ENCODE measurements around the gene SERGEF. TPM values are rescaled to one million over a fixed set of nuclear protein-coding genes. Genes with fewer than 3 reads are reported as not detected.
A peak's percentile ranks its signal among the peaks of the same experiment; 100 is the strongest.

SERGEF gene
- total and polyA plus RNA-seq, 2 of the 4 experiments (the other 2 are of a cell fraction): 12.2 to 18.1 TPM

DNA sequence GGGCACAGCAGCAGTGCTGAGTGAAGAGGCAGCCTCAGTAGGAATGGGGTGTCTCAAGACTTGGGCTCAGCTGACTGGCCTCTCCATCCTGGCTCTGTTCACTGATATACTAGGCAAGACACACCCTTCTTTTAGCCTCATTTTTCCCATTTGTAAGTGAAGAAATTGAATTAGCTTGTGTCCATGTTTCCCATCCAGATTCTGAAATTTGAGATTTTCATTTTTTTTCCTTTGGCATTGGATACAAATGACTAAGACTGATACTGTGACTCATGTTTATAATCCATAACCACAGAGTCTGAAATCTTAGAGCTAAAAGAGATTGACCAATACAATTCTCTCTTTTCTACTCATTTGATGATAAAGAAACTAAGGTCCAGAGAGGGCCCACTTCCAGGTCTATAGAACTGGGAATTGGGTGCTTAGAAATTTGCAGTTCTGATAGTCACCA, 167.4 kb downstream of the SERGEF start:
- peak; percentile 57; the same call in 1 of the 2 replicates for TF ChIP-seq CEBPB (IDR thresholded peaks at IDR 0.05; ENCODE audit: low read depth, low read length)
- TF ChIP-seq RFX5 (IDR thresholded peaks at IDR 0.05; ENCODE audit: low read depth, low read length): no peak
- peak; percentile 98 for TF ChIP-seq FOS (IDR thresholded peaks at IDR 0.05; ENCODE audit: low read depth, low read length)
- 0 out of 2 replicates have a peak, but pooled peaks have one; percentile 7 for TF ChIP-seq BHLHE40 (IDR thresholded peaks at IDR 0.05; ENCODE audit: low read depth, low read length)
- ATAC-seq (ENCODE audit: low read depth) (peak; percentile 86), DNase-seq (peak; percentile 91)
- dilution Hi-C loops (cut with HindIII; ENCODE audit: low sequenced_read_pairs, unreplicated experiment) (no loop called here), in situ Hi-C loops (cut with MboI; ENCODE audit: low sequenced_read_pairs) (no loop called here), intact Hi-C loops (cut with micrococcal nuclease) (loop anchor here (5.0 kb wide), 1 partner anchor 83 kb away; no protein-coding TSS in a partner anchor)
- BruUV-seq (replicated peaks): no TSS peak
- peak overlapping the region; percentile 12; the same call in 1 of the 2 replicates for H3K18ac ChIP-seq (ENCODE audit: low read depth, low read length)
- peaks cover 14% of the 10 kb centered on the region for H3K9me1 ChIP-seq (ENCODE audit: insufficient read depth, low read length)
- no peak overlapping the region for H3K56ac ChIP-seq (ENCODE audit: extremely low read depth, insufficient read depth, low read length)
- peak overlapping the region; percentile 67; the same call in 2 of the 3 replicates for H2BK15ac ChIP-seq (ENCODE audit: low read depth, low read length)
- H2BK20ac ChIP-seq (ENCODE audit: low read depth, low read length): peak overlapping the region; percentile 79; the same call in 1 of the 2 replicates
- POLR2A ChIA-PET (ENCODE audit: unreplicated experiment): no interaction called here
- H3K36me3 ChIP-seq (ENCODE audit: control insufficient read depth, insufficient read depth, low read length): no peaks in the 10 kb centered on the region
- H3K27ac ChIP-seq (ENCODE audit: insufficient read depth, low read length): peak overlapping the region; percentile 18; the same call in 1 of the 2 replicates
- H2AK5ac ChIP-seq (ENCODE audit: low read depth, low read length): peak overlapping the region; percentile 65
- no peaks in the 10 kb centered on the region for H3K27me3 ChIP-seq (ENCODE audit: control insufficient read depth, insufficient read depth, low read length)
- peak overlapping the region in 1 of 2 experiments; percentile 41; a peak in 1 of 4 replicates for H4K8ac ChIP-seq (ENCODE audit: low read depth in 2 of 2, low read length in 2 of 2)
- peak overlapping the region; percentile 73 for H4K91ac ChIP-seq (ENCODE audit: insufficient read depth, low read depth, low read length)
- H3K4me1 ChIP-seq (ENCODE audit: control insufficient read depth, insufficient read depth, low read length): peaks cover 14% of the 10 kb centered on the region
- H3K9ac ChIP-seq (ENCODE audit: low read depth, low read length): no peak overlapping the region
- H3K9me3 ChIP-seq (ENCODE audit: control insufficient read depth, insufficient read depth, low read length): no peaks in the 10 kb centered on the region
- peak overlapping the region; percentile 67 for H2BK120ac ChIP-seq (ENCODE audit: low read depth, low read length)
- 0 out of 2 replicates have a peak, but pooled peaks cover 3% of the 10 kb centered on the region for H4K20me1 ChIP-seq (ENCODE audit: insufficient read depth, low read length)
- no peaks in the 10 kb centered on the region for H3K79me1 ChIP-seq (ENCODE audit: low read depth in 1 of 2, low read length in 2 of 2)
- H3K4me3 ChIP-seq (ENCODE audit: insufficient read depth, low read depth, low read length): no peak overlapping the region
- CTCF ChIA-PET: interaction anchor here (1.2 to 1.7 kb wide), 6 partner anchors 10 to 128 kb away, joined by 3 to 6 read pairs (median 4); no protein-coding TSS in a partner anchor
- peak overlapping the region; percentile 51 for H3K14ac ChIP-seq (replicated peaks; ENCODE audit: low read depth, low read length)
- H3K4ac ChIP-seq (ENCODE audit: low read depth, low read length): peak overlapping the region; percentile 71
- no peak overlapping the region for H2AK9ac ChIP-seq (replicated peaks; ENCODE audit: low read depth, low read length, poor library complexity)
- H3K23ac ChIP-seq (ENCODE audit: low read depth, low read length): no peak overlapping the region
- H2BK5ac ChIP-seq (ENCODE audit: low read depth, low read length, poor library complexity, severe bottlenecking): no peak overlapping the region
- H4K5ac ChIP-seq (ENCODE audit: low read depth, low read length): no peak overlapping the region
- H2AFZ ChIP-seq (replicated peaks; ENCODE audit: low read length, poor library complexity): peak overlapping the region; percentile 52
- peak overlapping the region; percentile 20; the same call in 1 of the 2 replicates for H3K4me2 ChIP-seq (ENCODE audit: low read depth, low read length)

Data from IMR-90 (cell line).